Gastrocnemius medialis (tissue), 4 donors: ENCODE data around the gene CMTM7.

Experiments
- POLR2A ChIP-seq, 2 donors: fragments of 450-650 bp; IDR thresholded peaks; one replicate each; pipeline ENCODE4 v1.6.1; 2017; ENCODE audit warnings: antibody characterized with exemption in 2 of 2, mild to moderate bottlenecking in 2 of 2, moderate library complexity in 2 of 2
- TF ChIP-seq, protein P1 (sequence below), 5 experiments: fragments of 450-650 bp in 3 of 5; fragments of 200-600 bp in 2 of 5; sonication (generic) in 2 of 5; IDR thresholded peaks in 4 of 5; conservative IDR thresholded peaks in 1 of 5; 1 replicate in 4 of 5; 2 replicates in 1 of 5; pipeline ENCODE4 v1.5.1; 2016 to 2019; ENCODE audit warnings: antibody characterized with exemption in 5 of 5, mild to moderate bottlenecking in 3 of 5, moderate library complexity in 3 of 5

- TF ChIP-seq, protein P1, sequence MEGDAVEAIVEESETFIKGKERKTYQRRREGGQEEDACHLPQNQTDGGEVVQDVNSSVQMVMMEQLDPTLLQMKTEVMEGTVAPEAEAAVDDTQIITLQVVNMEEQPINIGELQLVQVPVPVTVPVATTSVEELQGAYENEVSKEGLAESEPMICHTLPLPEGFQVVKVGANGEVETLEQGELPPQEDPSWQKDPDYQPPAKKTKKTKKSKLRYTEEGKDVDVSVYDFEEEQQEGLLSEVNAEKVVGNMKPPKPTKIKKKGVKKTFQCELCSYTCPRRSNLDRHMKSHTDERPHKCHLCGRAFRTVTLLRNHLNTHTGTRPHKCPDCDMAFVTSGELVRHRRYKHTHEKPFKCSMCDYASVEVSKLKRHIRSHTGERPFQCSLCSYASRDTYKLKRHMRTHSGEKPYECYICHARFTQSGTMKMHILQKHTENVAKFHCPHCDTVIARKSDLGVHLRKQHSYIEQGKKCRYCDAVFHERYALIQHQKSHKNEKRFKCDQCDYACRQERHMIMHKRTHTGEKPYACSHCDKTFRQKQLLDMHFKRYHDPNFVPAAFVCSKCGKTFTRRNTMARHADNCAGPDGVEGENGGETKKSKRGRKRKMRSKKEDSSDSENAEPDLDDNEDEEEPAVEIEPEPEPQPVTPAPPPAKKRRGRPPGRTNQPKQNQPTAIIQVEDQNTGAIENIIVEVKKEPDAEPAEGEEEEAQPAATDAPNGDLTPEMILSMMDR (IDR thresholded peaks at IDR 0.05 in 4 of 5, conservative IDR thresholded peaks at IDR 0.05 in 1 of 5), result no peak
- no peak for TF ChIP-seq POLR2A (IDR thresholded peaks at IDR 0.05)
Measured at GRCh38 chr3:32371461-32372212, 20.0 kb upstream of the CMTM7 start.
